ENCODE data around the gene PRKAG1.
A peak's percentile ranks its signal among the peaks of the same experiment; 100 is the strongest.
"Not testable (repeated sequence)": the region's sequence is repeated elsewhere in the genome, so short reads cannot be mapped to it uniquely, and the experiment has no call there.

Gene PRKAG1

DNA sequence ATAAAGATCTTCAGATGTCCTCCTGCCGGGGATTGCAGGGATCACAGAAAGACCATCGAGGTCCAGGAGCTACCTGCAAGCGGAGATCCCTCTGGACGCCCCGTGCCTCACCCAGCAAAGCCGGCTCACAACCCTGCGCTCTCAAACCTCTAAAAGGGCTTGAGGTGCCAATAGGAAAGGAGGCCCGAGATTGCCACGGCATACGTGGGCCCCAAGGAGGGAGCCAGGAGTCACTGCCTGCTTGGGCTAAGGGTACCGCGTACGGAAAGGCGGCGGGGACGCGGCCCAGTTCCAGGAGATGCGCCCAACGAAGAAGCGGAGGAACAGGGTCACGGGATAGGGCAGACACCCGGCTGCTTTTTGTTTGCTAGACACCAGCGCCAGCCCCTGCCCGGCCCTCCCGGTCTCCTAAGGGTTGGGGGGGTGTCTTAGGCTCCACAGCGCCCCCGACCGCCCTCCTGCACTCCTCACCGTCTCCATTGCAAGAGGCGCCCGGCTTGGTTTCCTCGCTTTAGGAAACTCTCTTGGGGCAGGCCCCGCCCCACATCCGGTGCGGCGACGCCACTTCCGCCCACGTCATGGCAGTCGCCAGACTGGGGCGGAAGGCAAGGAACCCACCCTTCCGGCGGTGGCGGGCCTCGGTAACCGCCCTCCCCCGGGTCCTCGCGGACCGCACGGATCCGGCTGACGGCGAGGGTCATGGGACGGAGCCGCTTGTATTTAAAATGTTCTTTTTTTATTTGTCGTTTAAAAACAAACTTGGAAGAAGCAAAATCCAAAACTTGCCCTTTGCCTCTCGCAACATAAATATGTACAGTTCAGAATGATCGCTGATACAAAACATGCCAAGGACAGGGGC lies at the start of gene PRKAG1:
Gene PRKAG1, minus strand, starts transcription at position 516 of the 859 bp plus-strand sequence. Its CDS starts 36 bp downstream, at position 480.
- TF ChIP-seq, protein P1, sequence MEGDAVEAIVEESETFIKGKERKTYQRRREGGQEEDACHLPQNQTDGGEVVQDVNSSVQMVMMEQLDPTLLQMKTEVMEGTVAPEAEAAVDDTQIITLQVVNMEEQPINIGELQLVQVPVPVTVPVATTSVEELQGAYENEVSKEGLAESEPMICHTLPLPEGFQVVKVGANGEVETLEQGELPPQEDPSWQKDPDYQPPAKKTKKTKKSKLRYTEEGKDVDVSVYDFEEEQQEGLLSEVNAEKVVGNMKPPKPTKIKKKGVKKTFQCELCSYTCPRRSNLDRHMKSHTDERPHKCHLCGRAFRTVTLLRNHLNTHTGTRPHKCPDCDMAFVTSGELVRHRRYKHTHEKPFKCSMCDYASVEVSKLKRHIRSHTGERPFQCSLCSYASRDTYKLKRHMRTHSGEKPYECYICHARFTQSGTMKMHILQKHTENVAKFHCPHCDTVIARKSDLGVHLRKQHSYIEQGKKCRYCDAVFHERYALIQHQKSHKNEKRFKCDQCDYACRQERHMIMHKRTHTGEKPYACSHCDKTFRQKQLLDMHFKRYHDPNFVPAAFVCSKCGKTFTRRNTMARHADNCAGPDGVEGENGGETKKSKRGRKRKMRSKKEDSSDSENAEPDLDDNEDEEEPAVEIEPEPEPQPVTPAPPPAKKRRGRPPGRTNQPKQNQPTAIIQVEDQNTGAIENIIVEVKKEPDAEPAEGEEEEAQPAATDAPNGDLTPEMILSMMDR (IDR thresholded peaks at IDR 0.05) = peak; percentile 88
- TF ChIP-seq ZFX (IDR thresholded peaks at IDR 0.05; ENCODE audit: borderline replicate concordance) = no peak
- H3K27ac ChIP-seq = peak within 1 kb of the TSS; percentile 90

- TF ChIP-seq, protein P1 (IDR thresholded peaks at IDR 0.05) = no peak
- no peak for TF ChIP-seq ZFX (IDR thresholded peaks at IDR 0.05; ENCODE audit: borderline replicate concordance)
- no peak overlapping the region for H3K27ac ChIP-seq
Observed at GRCh38 chr12:49066120-49066519, 47.5 kb upstream of the PRKAG1 start.

DNA sequence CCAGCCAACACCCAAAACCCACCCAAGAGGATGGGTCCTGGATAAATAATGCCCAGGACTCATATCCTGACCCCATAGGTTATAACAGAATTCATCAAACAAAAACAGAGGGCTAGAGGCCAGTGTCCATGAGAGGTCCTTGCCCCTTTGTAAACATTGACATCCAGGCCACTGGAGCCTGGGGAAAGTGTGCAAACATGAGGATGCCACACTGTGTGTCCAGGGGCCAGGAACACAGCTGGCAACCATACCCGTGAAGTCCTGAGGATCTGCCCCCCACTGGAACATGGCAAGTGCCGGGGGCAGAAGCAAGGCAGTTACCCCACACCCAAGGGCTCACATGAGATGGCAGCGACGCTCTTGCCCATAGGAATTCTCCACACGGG lies 46.2 kb upstream of the PRKAG1 start:
- no peak overlapping the region for H3K27ac ChIP-seq
- TF ChIP-seq, protein P1 (IDR thresholded peaks at IDR 0.05) = no peak
- TF ChIP-seq ZFX (IDR thresholded peaks at IDR 0.05; ENCODE audit: borderline replicate concordance) = no peak

DNA sequence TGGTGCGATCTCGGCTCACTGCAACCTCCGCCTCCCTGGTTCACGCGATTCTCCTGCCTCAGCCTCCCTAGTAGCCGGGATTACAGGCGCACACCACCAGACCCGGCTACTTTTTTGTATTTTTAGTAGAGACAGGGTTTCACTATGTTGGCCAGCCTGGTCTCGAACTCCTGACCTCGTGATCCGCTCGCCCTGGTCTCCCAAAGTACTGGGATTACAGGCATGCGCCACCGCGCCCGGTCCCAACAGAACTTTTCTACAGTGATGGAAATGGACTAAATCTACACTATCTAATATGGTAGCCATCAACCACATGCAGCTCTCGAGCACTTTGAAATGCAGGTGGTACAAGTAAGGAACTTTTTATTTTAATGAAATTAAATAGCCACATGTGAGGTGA lies 43.3 kb upstream of the PRKAG1 start:
- H3K27ac ChIP-seq = not testable (repeated sequence)

DNA sequence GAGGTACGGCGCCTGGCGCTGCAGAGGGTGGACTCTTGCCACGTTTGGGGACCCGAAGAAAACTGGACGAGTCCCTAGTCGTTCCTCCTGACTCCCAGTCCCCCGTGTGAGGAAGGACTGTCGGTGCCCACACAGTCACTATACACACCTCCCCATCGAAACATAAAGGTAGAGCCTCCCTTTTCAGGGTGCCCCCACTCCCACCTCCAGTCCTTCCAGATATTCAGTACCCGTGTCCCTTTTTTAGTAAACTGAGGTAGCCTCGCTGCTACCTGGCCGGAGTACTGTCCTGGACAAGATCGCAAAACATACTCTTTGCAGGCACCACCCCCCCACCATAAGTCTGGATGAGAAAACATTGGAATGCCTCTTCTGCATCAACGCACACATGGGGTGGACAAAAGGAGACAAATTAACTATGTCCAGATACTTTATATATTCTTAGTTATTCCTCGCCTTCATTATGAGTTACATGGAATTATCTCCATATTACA lies 42.6 kb upstream of the PRKAG1 start:
- no peak for TF ChIP-seq ZFX (IDR thresholded peaks at IDR 0.05; ENCODE audit: borderline replicate concordance)
- TF ChIP-seq, protein P1 (IDR thresholded peaks at IDR 0.05) = no peak
- H3K27ac ChIP-seq = peak overlapping the region; percentile 89

DNA sequence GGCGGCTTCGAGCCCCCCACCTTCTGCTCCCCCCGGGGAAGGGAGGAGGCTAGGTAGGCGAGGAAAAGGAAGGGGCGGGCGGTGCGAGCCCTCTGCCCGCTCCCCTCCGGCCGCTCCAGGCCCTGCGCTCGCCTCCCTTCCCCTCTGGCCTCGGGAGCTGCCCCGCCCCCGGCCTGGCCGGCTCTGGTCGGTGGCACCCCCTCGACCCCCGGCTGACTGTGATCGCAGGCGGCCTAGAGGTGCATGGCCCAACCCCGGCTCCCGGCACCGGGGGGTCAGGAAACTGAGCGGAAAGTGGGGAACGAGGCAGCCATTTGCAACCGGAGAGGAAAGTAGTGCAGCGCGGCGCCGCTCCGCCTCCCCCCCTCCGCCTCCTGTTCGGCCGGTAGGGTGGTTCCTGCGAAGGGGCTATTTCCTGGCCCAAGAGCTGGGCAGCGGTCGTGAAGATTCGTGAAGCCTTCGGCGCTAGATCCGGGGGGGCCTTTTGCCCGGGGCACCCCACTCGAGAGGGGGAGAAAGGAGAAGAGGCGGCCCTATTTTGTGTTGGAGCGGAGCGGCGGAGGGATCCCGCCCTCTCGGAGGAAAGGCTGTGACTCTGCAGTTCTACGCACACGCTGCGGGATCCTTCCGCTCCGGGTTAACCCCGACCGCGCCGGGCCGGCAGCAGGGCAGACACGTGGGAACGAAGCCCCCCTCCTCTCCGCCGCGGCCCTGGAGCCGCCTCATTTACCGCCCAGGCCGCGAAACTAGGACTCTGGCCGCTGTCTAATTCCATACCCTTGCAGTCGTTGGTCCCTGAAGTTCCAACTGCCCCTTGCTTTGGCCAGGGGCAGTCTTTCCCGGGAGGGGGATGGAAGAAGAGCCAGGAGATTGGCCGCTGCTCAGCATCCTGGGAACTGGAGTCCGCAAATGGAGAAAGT lies 41.9 kb upstream of the PRKAG1 start, which contains the start of gene KMT2D:
Gene KMT2D, minus strand, starts transcription at position 558 of the 920 bp plus-strand sequence. CDS start 5,470 bp downstream, outside the sequence.
- H3K27ac ChIP-seq = peak within 1 kb of the TSS; percentile 89
- TF ChIP-seq, protein P1 (IDR thresholded peaks at IDR 0.05) = peak; percentile 33
- TF ChIP-seq ZFX (IDR thresholded peaks at IDR 0.05; ENCODE audit: borderline replicate concordance) = no peak
